ENCODE results near the gene NUAK2.

The NUAK2 gene

DNA sequence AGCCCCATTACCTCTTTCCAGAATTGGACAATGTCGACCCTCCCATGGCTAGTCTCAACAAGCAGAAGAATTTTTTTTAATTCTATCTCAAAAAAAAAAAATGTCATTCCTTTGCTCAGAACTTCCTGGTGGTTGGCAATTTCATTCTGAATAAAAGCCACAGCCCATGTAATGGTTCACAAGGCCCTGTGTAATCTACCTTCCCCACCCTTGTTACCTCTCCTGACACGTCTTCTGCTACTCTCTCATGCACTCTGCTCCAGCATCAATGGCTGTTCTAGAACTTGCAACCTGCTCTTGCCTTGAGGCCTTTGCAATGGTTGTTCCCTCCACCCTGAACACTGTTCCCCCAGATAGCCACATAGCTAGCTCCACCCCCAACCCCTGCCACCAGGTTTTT lies 25.4 kb downstream of the NUAK2 start:
- no peak for DNase-seq (ENCODE audit: low read depth)
- TF ChIP-seq, protein P1, sequence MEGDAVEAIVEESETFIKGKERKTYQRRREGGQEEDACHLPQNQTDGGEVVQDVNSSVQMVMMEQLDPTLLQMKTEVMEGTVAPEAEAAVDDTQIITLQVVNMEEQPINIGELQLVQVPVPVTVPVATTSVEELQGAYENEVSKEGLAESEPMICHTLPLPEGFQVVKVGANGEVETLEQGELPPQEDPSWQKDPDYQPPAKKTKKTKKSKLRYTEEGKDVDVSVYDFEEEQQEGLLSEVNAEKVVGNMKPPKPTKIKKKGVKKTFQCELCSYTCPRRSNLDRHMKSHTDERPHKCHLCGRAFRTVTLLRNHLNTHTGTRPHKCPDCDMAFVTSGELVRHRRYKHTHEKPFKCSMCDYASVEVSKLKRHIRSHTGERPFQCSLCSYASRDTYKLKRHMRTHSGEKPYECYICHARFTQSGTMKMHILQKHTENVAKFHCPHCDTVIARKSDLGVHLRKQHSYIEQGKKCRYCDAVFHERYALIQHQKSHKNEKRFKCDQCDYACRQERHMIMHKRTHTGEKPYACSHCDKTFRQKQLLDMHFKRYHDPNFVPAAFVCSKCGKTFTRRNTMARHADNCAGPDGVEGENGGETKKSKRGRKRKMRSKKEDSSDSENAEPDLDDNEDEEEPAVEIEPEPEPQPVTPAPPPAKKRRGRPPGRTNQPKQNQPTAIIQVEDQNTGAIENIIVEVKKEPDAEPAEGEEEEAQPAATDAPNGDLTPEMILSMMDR (IDR thresholded peaks at IDR 0.05; ENCODE audit: control insufficient read depth, extremely low read depth, insufficient read depth): no peak
- H3K4me3 ChIP-seq (ENCODE audit: low read depth, low read length): no peak overlapping the region

DNA sequence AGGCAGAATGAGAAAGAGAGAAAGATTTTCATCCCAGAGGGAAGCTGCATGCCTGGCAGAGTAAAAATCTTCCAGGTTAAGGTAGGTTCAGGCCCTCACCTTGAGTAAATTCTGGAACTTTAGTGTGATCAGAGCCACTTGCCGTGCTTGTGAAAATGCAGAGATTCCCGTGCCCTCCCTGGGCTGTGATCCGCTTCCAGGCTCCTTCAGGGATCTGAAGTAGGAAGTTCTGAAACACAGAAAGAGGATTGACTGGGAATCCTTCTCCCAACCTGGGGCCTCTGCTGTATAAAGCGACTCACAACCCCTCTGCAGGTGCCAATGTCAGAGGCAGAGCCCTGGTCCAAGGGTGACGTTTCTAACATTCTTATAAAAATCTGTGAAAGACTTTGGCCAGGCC lies 26.6 kb downstream of the NUAK2 start:
- H3K4me3 ChIP-seq (ENCODE audit: low read depth, low read length): no peak overlapping the region
- no peak for DNase-seq (ENCODE audit: low read depth)
- TF ChIP-seq, protein P1 (IDR thresholded peaks at IDR 0.05; ENCODE audit: control insufficient read depth, extremely low read depth, insufficient read depth): no peak

DNA sequence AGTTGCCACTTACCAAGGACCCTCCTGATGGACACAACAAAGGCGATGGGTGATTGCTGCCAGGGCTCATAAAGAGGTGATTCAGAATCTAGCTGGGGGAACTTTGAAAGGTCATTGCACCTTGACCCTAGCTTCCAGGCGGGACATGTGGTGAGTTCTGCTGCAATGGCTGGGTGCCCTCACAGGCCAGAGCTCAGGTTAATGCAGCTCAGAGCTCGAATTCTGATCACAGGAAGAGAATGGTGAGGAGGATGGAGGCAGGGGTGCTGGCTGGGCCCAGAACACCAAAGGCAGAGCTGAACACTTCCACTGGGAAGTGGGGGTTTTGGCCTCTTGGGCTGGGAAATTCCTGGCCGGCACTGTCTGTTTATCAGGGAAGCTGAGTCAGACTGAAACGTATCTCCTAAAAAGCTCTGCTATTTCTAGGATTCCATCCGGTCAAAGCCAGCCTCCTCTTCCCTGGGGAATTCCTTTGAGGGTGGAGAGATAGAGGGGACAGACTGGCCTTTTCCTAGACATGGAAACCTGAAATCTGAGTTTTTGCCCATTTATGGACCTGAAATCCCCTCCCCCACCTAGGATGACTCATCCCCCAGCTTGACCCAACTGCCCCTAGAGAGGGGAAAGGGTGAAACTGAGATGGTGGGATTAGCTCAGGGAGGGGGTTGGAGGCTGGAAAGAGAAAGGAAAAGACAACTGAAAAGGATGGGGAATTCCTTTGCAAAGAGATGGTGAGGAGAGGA lies 27.2 kb downstream of the NUAK2 start:
- DNase-seq (ENCODE audit: low read depth): no peak
- H3K4me3 ChIP-seq (ENCODE audit: low read depth, low read length): no peak overlapping the region

DNA sequence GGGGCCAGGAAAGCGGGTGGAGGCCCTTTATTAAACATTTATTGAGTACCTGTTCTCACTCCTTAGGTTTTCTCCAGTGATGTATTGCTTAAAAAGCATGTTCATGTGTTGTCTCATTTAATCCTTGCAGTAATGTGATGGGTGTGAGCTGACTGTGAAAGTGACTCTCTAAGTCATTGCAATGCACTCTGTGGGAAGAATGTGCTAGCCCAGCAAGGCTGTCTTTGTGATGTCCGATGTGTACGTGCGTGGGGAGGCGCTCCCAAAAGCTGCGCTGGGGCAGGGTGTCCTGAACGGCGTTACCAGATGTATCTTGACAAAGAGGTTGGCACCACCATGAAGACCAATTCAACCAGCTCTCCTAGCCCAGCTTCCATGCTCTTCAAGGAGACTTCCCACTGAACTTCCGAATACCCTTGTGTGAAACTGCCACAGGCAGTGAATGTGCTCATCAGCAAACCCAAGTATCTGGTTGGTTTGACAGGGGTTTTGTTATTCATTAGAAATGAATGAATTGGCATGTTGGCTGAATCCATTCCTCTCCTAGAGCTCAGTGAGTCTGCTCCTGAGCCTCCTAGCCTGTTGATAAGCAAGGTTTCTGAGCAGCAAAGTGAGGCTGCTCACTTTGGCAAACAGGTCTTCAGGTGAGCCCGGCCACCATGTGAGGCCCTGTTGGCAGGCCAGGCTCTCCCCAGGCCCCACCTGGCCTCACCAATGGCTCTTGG lies 28.0 kb downstream of the NUAK2 start:
- TF ChIP-seq, protein P1 (IDR thresholded peaks at IDR 0.05; ENCODE audit: control insufficient read depth, extremely low read depth, insufficient read depth): no peak
- H3K4me3 ChIP-seq (ENCODE audit: low read depth, low read length): no peak overlapping the region
- no peak for DNase-seq (ENCODE audit: low read depth)

More for the DNA sequence above, 27.2 kb downstream of the NUAK2 start:
- TF ChIP-seq, protein P1 (IDR thresholded peaks at IDR 0.05; ENCODE audit: control insufficient read depth, extremely low read depth, insufficient read depth): no peak

DNA sequence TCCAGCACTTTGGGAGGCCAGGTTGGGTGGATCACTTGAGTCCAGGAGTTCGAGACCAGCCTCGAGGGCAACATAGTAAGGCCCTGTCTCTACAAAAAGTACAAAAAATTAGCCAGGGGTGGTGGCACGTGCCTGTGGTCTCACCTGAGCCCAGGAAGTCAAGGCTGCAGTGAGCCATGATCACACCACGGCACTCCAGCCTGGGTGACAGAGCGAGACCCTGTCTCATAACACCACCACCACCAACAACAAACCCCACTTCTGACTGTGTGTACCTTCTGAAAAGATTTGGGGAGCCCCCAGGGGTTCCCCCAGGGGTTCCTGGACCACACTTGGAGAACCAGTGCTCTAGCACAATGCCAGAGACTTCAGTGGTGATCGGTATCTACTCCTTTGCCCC lies 29.9 kb downstream of the NUAK2 start:
- TF ChIP-seq, protein P1 (IDR thresholded peaks at IDR 0.05; ENCODE audit: control insufficient read depth, extremely low read depth, insufficient read depth): no peak
- H3K4me3 ChIP-seq (ENCODE audit: low read depth, low read length): no peak overlapping the region
- no peak for DNase-seq (ENCODE audit: low read depth)

DNA sequence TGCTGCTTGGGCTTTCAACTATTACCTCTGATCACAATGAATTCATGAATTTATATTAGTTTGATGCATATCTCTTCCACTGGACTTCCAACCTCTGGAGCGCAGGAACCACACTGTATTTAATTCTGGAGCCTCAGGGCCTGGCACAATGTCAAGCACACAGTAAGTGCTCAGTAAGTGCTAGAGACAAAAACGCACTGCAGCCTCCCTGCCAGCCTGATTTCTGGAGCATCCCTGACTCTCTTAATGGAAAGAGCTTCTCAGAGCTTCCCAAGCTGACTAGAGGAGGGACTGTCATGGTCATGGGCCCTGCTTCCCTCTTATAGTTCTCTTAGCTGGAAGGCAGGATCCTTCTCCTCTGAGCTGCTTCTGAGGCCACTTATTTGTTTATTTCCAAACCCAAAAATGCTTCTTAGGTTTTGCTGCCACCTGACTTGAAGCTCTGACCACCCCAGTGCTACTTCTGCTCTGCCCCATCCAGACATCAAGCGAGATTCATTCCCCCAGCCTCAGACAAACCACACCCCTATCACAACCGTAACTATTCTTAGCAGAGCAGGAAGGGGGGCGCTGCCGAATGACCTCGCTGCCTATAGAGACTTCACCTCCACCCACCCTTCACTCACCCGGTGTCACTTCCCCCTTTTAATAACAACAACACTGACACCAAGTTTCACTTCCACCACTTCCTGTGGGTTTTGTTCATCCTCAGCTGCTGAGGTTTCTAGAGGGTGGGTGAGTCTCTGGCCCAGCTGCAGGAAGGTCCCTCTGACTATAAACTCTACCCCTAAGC lies 33.6 kb downstream of the NUAK2 start:
- no peak for DNase-seq (ENCODE audit: low read depth)

More for the DNA sequence above, 33.6 kb downstream of the NUAK2 start:
- TF ChIP-seq, protein P1 (IDR thresholded peaks at IDR 0.05; ENCODE audit: control insufficient read depth, extremely low read depth, insufficient read depth): no peak
- H3K4me3 ChIP-seq (ENCODE audit: low read depth, low read length): no peak overlapping the region

All from LNCaP clone FGC (cell line).